ENCODE measurements around the gene CCDC88A.

GRCh38 chr2:55425431-55425831 is 5.8 kb upstream of the CCDC88A start:
- TF ChIP-seq CTCF (IDR thresholded peaks at IDR 0.05), result no peak
- TF ChIP-seq POLR2A (IDR thresholded peaks at IDR 0.05), result no peak
- TF ChIP-seq POLR2AphosphoS5 (IDR thresholded peaks at IDR 0.05), result no peak

Data from breast epithelium (tissue), 3 donors.